ENCODE results near the gene INF2. TPM values are rescaled to one million over a fixed set of nuclear protein-coding genes. Genes with fewer than 3 reads are reported as not detected.

INF2 gene
- total and polyA plus RNA-seq, 2 experiments from 2014 or later: 36.7 to 75.5 TPM

DNA sequence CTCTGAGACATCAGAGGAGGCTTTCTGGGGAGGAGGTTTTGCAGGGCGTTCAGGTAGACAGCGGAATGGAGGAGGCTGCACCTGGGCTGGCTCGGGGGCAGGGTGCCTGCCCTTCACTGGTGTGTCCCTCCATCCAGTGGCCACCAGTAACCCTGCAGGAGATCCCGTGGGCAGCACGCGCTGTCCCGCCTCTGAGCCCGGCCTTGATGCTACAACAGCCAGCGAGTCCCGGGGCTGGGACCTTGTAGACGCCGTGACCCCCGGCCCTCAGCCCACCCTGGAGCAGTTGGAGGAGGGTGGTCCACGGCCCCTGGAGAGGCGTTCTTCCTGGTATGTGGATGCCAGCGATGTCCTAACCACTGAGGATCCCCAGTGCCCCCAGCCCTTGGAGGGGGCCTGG lies 24.6 kb downstream of the INF2 start (continued):
- TF ChIP-seq, protein P1, sequence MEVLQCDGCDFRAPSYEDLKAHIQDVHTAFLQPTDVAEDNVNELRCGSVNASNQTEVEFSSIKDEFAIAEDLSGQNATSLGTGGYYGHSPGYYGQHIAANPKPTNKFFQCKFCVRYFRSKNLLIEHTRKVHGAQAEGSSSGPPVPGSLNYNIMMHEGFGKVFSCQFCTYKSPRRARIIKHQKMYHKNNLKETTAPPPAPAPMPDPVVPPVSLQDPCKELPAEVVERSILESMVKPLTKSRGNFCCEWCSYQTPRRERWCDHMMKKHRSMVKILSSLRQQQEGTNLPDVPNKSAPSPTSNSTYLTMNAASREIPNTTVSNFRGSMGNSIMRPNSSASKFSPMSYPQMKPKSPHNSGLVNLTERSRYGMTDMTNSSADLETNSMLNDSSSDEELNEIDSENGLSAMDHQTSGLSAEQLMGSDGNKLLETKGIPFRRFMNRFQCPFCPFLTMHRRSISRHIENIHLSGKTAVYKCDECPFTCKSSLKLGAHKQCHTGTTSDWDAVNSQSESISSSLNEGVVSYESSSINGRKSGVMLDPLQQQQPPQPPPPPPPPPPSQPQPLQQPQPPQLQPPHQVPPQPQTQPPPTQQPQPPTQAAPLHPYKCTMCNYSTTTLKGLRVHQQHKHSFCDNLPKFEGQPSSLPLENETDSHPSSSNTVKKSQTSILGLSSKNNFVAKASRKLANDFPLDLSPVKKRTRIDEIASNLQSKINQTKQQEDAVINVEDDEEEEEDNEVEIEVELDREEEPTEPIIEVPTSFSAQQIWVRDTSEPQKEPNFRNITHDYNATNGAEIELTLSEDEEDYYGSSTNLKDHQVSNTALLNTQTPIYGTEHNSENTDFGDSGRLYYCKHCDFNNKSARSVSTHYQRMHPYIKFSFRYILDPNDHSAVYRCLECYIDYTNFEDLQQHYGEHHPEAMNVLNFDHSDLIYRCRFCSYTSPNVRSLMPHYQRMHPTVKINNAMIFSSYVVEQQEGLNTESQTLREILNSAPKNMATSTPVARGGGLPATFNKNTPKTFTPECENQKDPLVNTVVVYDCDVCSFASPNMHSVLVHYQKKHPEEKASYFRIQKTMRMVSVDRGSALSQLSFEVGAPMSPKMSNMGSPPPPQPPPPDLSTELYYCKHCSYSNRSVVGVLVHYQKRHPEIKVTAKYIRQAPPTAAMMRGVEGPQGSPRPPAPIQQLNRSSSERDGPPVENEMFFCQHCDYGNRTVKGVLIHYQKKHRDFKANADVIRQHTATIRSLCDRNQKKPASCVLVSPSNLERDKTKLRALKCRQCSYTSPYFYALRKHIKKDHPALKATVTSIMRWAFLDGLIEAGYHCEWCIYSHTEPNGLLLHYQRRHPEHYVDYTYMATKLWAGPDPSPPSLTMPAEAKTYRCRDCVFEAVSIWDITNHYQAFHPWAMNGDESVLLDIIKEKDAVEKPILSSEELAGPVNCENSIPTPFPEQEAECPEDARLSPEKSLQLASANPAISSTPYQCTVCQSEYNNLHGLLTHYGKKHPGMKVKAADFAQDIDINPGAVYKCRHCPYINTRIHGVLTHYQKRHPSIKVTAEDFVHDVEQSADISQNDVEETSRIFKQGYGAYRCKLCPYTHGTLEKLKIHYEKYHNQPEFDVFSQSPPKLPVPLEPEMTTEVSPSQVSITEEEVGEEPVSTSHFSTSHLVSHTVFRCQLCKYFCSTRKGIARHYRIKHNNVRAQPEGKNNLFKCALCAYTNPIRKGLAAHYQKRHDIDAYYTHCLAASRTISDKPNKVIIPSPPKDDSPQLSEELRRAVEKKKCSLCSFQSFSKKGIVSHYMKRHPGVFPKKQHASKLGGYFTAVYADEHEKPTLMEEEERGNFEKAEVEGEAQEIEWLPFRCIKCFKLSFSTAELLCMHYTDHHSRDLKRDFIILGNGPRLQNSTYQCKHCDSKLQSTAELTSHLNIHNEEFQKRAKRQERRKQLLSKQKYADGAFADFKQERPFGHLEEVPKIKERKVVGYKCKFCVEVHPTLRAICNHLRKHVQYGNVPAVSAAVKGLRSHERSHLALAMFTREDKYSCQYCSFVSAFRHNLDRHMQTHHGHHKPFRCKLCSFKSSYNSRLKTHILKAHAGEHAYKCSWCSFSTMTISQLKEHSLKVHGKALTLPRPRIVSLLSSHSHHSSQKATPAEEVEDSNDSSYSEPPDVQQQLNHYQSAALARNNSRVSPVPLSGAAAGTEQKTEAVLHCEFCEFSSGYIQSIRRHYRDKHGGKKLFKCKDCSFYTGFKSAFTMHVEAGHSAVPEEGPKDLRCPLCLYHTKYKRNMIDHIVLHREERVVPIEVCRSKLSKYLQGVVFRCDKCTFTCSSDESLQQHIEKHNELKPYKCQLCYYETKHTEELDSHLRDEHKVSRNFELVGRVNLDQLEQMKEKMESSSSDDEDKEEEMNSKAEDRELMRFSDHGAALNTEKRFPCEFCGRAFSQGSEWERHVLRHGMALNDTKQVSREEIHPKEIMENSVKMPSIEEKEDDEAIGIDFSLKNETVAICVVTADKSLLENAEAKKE (CRISPR knock-in tag; IDR thresholded peaks at IDR 0.05): no peak
- TF ChIP-seq EZH2phosphoT487 (IDR thresholded peaks at IDR 0.05; ENCODE audit: unreplicated experiment) (no peak), CREB1 (CRISPR knock-in tag; IDR thresholded peaks at IDR 0.05; ENCODE audit: low read depth) (no peak)
- TF ChIP-seq, protein P2, sequence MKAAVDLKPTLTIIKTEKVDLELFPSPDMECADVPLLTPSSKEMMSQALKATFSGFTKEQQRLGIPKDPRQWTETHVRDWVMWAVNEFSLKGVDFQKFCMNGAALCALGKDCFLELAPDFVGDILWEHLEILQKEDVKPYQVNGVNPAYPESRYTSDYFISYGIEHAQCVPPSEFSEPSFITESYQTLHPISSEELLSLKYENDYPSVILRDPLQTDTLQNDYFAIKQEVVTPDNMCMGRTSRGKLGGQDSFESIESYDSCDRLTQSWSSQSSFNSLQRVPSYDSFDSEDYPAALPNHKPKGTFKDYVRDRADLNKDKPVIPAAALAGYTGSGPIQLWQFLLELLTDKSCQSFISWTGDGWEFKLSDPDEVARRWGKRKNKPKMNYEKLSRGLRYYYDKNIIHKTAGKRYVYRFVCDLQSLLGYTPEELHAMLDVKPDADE (IDR thresholded peaks at IDR 0.05): no peak
- TF ChIP-seq, protein P3, sequence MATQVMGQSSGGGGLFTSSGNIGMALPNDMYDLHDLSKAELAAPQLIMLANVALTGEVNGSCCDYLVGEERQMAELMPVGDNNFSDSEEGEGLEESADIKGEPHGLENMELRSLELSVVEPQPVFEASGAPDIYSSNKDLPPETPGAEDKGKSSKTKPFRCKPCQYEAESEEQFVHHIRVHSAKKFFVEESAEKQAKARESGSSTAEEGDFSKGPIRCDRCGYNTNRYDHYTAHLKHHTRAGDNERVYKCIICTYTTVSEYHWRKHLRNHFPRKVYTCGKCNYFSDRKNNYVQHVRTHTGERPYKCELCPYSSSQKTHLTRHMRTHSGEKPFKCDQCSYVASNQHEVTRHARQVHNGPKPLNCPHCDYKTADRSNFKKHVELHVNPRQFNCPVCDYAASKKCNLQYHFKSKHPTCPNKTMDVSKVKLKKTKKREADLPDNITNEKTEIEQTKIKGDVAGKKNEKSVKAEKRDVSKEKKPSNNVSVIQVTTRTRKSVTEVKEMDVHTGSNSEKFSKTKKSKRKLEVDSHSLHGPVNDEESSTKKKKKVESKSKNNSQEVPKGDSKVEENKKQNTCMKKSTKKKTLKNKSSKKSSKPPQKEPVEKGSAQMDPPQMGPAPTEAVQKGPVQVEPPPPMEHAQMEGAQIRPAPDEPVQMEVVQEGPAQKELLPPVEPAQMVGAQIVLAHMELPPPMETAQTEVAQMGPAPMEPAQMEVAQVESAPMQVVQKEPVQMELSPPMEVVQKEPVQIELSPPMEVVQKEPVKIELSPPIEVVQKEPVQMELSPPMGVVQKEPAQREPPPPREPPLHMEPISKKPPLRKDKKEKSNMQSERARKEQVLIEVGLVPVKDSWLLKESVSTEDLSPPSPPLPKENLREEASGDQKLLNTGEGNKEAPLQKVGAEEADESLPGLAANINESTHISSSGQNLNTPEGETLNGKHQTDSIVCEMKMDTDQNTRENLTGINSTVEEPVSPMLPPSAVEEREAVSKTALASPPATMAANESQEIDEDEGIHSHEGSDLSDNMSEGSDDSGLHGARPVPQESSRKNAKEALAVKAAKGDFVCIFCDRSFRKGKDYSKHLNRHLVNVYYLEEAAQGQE (IDR thresholded peaks at IDR 0.05; ENCODE audit: unreplicated experiment): no peak
